ENCODE measurements around the gene METAP2.

The METAP2 gene

GRCh38 chr12:95473884-95474659, at the start of gene METAP2 (continued):
- TF ChIP-seq, protein P1, sequence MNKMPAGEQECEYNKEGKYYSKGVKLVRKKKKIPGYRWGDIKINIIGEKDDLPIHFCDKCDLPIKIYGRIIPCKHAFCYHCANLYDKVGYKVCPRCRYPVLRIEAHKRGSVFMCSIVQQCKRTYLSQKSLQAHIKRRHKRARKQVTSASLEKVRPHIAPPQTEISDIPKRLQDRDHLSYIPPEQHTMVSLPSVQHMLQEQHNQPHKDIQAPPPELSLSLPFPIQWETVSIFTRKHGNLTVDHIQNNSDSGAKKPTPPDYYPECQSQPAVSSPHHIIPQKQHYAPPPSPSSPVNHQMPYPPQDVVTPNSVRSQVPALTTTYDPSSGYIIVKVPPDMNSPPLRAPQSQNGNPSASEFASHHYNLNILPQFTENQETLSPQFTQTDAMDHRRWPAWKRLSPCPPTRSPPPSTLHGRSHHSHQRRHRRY (tag by site-specific recombination; IDR thresholded peaks at IDR 0.05), result no peak
- TF ChIP-seq ZNF114 (tag by site-specific recombination; IDR thresholded peaks at IDR 0.05) (no peak), ZNF391 (tag by site-specific recombination; IDR thresholded peaks at IDR 0.05; ENCODE audit: borderline replicate concordance, low read depth) (no peak; the same call in 1 of the 2 replicates), SALL2 (tag by site-specific recombination; IDR thresholded peaks at IDR 0.05; ENCODE audit: borderline replicate concordance) (no peak), ZNF157 (tag by site-specific recombination; IDR thresholded peaks at IDR 0.05) (no peak), ZNF174 (tag by site-specific recombination; IDR thresholded peaks at IDR 0.05) (no peak), ZNF791 (tag by site-specific recombination; IDR thresholded peaks at IDR 0.05) (no peak), KLF10 (tag by site-specific recombination; IDR thresholded peaks at IDR 0.05) (no peak), ZNF19 (tag by site-specific recombination; IDR thresholded peaks at IDR 0.05; ENCODE audit: low read depth) (no peak), ZNF394 (tag by site-specific recombination; IDR thresholded peaks at IDR 0.05; ENCODE audit: borderline replicate concordance) (peak; percentile 74; the same call in 1 of the 2 replicates), ZNF530 (tag by site-specific recombination; IDR thresholded peaks at IDR 0.05; ENCODE audit: low read depth) (no peak), ZNF48 (tag by site-specific recombination; IDR thresholded peaks at IDR 0.05) (no peak), ZNF426 (tag by site-specific recombination; IDR thresholded peaks at IDR 0.05) (no peak), WT1 (tag by site-specific recombination; IDR thresholded peaks at IDR 0.05) (no peak; the same call in 1 of the 2 replicates), ZNF140 (tag by site-specific recombination; IDR thresholded peaks at IDR 0.05) (no peak), REPIN1 (tag by site-specific recombination; IDR thresholded peaks at IDR 0.05; ENCODE audit: low read depth) (peak; percentile 54; the same call in 1 of the 2 replicates), MEIS1 (CRISPR knock-in tag; IDR thresholded peaks at IDR 0.05; ENCODE audit: borderline replicate concordance) (no peak), OSR2 (tag by site-specific recombination; IDR thresholded peaks at IDR 0.05) (no peak), ZNF248 (tag by site-specific recombination; IDR thresholded peaks at IDR 0.05) (no peak), OVOL3 (tag by site-specific recombination; IDR thresholded peaks at IDR 0.05) (no peak), ZNF184 (tag by site-specific recombination; IDR thresholded peaks at IDR 0.05) (no peak), ZNF423 (tag by site-specific recombination; IDR thresholded peaks at IDR 0.05) (no peak), ZNF433 (tag by site-specific recombination; IDR thresholded peaks at IDR 0.05; ENCODE audit: low read depth) (no peak), YY1 (tag by site-specific recombination; IDR thresholded peaks at IDR 0.05) (peak; percentile 95), ZNF341 (tag by site-specific recombination; IDR thresholded peaks at IDR 0.05; ENCODE audit: low read depth) (no peak), ZFP41 (tag by site-specific recombination; IDR thresholded peaks at IDR 0.05; ENCODE audit: borderline replicate concordance) (no peak)
- TF ChIP-seq, protein P2, sequence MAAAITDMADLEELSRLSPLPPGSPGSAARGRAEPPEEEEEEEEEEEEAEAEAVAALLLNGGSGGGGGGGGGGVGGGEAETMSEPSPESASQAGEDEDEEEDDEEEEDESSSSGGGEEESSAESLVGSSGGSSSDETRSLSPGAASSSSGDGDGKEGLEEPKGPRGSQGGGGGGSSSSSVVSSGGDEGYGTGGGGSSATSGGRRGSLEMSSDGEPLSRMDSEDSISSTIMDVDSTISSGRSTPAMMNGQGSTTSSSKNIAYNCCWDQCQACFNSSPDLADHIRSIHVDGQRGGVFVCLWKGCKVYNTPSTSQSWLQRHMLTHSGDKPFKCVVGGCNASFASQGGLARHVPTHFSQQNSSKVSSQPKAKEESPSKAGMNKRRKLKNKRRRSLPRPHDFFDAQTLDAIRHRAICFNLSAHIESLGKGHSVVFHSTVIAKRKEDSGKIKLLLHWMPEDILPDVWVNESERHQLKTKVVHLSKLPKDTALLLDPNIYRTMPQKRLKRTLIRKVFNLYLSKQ (tag by site-specific recombination; IDR thresholded peaks at IDR 0.05; ENCODE audit: borderline replicate concordance), result no peak
- TF ChIP-seq, protein P3, sequence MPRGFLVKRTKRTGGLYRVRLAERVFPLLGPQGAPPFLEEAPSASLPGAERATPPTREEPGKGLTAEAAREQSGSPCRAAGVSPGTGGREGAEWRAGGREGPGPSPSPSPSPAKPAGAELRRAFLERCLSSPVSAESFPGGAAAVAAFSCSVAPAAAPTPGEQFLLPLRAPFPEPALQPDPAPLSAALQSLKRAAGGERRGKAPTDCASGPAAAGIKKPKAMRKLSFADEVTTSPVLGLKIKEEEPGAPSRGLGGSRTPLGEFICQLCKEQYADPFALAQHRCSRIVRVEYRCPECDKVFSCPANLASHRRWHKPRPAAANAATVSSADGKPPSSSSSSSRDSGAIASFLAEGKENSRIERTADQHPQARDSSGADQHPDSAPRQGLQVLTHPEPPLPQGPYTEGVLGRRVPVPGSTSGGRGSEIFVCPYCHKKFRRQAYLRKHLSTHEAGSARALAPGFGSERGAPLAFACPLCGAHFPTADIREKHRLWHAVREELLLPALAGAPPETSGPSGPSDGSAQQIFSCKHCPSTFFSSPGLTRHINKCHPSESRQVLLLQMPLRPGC (tag by site-specific recombination; IDR thresholded peaks at IDR 0.05), result peak; percentile 69
- TF ChIP-seq, protein P4, sequence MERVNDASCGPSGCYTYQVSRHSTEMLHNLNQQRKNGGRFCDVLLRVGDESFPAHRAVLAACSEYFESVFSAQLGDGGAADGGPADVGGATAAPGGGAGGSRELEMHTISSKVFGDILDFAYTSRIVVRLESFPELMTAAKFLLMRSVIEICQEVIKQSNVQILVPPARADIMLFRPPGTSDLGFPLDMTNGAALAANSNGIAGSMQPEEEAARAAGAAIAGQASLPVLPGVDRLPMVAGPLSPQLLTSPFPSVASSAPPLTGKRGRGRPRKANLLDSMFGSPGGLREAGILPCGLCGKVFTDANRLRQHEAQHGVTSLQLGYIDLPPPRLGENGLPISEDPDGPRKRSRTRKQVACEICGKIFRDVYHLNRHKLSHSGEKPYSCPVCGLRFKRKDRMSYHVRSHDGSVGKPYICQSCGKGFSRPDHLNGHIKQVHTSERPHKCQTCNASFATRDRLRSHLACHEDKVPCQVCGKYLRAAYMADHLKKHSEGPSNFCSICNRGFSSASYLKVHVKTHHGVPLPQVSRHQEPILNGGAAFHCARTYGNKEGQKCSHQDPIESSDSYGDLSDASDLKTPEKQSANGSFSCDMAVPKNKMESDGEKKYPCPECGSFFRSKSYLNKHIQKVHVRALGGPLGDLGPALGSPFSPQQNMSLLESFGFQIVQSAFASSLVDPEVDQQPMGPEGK (tag by site-specific recombination; IDR thresholded peaks at IDR 0.05), result peak; percentile 57

Measured in HEK293 (cell line).